ENCODE results near the gene KCNQ2.
"Not testable (repeated sequence)": the region's sequence is repeated elsewhere in the genome, so short reads cannot be mapped to it uniquely, and the experiment has no call there.

KCNQ2 gene

DNA sequence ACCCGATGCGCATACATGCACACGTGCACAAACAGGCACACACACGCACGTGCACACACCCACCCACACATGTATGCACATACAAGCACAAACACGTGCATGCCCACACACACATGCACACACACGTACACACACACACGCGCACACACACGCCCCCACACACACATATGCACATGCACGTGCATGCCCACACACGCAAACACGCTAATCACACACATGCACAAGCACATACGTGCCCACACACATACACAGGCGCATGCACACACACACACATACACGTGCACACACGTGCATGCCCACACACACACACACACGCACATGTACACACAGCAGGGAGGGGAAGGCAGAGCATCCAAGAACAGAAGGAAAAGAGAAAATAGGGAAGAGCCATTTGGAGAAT is 84.5 kb downstream of the KCNQ2 start:
- DNase-seq: no peak

GRCh38 chr20:63387393-63387792 is 85.1 kb downstream of the KCNQ2 start:
- no peak for DNase-seq

DNA sequence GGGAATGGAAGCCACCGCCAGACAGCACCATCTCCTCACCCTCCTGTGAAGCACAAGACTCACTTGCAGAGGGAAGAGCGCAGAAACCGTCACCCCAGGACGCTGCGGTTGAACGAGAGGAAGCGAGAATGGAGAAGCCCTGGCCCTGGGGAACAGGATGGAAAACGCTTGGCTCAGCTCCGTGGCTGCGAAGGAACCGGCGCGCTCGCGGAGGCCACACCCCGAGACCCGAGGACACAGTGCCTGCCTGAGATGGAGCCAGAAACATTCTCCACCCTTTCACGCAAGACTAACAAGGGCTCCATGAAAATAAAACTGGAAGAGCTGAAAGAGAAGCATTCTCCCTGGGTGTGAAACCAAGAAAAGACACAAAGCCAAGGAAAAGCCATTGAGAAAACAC is 86.0 kb downstream of the KCNQ2 start:
- DNase-seq: no peak

GRCh38 chr20:63385819-63386218 is 86.6 kb downstream of the KCNQ2 start:
- no peak for DNase-seq

DNA sequence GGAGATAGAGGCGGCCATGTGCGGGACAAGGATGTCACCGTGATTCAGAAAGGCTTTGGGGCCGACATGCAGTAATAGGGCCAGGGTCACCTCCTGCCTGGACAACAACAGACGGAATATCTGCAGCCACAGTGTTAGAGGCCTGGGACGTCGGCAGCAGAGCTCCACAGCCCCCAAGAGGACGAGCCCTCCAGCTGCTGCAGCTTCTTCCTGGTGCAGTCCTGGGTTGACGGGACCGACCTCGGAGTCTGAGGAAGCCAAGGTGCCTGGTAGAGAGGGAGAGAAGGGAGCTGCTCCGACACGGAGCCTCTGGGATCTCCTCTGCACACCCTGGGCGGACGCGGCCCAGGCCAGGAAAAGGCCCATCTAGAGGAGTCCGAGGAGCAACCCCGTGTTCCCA is 88.1 kb downstream of the KCNQ2 start:
- DNase-seq: no peak

DNA sequence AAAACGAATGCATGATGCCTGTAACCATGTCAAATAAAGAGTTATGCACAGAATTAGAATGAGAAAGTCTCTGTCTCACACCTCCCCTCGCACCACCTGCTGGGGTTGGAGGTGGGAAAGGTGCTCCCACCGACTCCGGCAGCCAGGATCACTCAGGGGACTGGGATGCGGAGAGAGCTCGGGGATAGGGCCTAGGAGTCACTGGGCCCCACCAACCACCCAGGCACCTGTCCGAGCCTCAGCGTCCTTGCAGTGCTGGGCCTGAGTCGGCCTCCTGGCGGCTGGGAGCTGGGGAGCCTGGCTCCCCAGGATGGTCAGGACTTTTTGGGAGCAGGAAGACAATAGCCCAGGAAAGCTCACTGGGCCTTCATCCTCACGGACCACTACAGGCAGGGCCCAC is 88.9 kb downstream of the KCNQ2 start:
- no peak for DNase-seq

DNA sequence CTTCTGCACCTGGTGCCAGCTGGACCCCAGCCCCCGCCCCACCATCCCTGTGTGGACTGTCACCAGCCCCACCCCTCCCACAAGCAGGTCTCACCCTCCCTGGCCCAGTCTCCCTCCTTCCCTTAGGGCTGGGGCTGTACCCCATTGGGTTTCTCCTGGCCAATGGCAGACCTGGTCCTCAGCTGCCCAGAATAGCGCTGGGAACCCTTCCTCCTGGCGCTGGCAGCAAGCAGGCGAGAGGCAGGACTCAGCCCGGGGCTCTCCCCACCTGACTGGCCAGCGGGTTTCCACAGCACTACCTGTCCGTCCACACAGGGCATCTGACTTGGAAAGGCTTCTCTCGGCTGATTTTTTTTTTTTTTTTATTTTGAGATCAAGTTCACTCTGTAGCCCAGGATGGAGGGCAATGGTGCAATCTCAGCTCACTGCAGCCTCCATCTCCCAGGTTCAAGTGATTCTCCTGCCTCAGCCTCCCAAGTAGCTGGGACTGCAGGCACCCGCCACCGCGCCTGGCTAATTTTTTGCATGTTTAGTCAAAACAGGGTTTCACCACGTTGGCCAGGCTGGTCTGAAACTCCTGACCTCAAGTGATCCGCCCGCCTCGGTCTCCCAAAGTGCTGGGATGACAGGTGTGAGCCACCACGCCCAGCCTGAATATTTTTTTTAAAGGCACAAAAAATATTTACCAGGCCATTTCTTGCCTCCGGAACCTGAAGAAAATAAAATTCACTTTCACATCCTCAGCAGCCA is 89.7 kb downstream of the KCNQ2 start:
- no peak for DNase-seq

DNA sequence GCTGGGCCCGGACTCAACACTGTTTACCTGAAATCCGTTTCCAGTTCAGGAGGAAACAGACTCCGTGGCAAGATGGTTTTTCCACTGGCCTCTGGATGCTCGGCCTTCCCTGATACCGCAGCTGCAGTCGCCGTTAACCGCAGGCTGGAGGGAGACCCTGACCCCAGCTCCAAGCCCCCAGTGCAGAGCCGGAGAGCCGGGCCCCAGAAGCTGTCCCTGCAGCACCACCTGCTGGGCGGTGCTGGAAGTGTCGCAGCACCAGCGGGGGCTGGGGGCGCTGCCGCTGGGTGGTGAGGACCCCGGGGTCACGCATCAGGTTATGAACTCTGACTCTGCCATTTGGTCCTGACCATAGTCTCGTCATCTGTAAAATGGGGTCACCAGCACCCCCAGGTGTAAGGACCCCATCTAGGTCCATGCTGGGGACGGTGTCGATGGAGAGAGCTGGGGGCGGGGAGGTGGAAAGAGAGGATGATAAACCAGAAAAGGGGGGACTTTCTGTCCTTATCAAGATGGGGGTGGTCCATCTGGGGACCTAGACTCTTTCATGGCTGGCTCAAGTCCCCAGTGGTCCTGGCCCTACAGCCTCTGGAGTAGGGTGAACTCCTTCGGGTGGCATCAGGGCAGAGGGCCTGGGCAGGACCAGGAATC is 90.5 kb downstream of the KCNQ2 start:
- DNase-seq: peak in 5 of 56 donors; percentile 8 to 34 (median 18)

- DNase-seq: no peak
Measured at GRCh38 chr20:63380346-63380870, 92.0 kb downstream of the KCNQ2 start.

DNA sequence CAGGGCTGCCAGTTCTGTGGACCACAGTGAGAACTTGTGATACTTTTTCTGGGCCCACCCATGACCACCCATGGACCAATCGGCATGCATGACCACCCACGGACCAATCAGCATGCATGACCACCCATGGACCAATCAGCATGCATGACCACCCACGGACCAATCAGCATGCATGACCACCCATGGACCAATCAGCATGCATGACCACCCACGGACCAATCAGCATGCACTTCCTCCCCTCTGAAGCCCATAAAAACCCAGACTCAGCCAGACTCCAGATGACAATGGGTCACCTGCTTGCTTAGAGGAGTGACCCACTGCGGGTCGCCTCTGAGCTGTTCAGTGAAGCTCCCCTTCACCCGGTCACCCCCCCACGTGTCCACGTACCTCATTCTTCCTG is 92.6 kb downstream of the KCNQ2 start:
- DNase-seq: not testable (repeated sequence)

GRCh38 chr20:63379296-63379695 is 93.2 kb downstream of the KCNQ2 start:
- DNase-seq: no peak

DNA sequence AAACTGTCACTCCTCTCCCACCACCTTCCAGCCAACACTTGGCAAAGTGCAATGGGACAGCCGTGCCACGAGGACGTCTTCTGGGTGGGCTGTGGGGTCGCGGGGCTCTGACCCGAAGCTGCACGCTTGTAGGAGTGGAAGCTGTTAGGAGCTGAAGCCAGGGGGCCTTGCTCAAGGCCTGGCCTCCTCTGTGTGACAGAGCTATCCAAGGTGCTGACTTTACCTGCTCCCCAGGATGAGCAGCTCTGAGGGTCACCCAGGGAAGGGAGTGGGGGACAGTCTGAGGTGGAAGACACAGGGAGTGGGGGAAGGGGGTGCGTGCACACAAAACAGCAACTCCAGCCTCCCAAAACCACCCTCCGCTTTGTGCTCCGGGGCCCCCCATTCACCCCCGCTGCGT is 93.8 kb downstream of the KCNQ2 start:
- no peak for DNase-seq

DNA sequence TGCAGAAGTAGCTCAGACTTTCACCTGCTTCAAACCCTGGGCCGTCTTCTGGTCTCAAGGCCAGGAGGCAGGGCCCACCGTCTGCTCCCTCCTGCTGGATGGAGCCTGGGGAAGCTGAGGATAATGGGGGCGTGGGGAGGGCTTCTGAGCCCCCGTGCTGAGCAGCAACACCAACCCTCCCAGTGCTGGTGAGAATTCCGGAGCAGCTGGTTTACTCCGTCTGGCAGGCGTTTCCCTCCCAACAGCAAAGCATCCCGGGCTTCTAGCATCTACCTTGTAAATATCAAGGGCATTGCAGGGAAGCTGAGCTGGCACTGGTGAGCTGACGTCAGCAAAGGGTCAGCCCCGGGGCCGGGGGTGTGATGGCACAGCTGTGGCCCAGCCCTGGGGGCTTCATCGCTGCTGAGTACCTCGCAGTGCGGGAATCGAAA is 94.5 kb downstream of the KCNQ2 start:
- DNase-seq: peak in 1 of 56 donors; percentile 31

GRCh38 chr20:63377256-63377941 is 95.1 kb downstream of the KCNQ2 start:
- DNase-seq: peak in 1 of 56 donors; percentile 29

DNA sequence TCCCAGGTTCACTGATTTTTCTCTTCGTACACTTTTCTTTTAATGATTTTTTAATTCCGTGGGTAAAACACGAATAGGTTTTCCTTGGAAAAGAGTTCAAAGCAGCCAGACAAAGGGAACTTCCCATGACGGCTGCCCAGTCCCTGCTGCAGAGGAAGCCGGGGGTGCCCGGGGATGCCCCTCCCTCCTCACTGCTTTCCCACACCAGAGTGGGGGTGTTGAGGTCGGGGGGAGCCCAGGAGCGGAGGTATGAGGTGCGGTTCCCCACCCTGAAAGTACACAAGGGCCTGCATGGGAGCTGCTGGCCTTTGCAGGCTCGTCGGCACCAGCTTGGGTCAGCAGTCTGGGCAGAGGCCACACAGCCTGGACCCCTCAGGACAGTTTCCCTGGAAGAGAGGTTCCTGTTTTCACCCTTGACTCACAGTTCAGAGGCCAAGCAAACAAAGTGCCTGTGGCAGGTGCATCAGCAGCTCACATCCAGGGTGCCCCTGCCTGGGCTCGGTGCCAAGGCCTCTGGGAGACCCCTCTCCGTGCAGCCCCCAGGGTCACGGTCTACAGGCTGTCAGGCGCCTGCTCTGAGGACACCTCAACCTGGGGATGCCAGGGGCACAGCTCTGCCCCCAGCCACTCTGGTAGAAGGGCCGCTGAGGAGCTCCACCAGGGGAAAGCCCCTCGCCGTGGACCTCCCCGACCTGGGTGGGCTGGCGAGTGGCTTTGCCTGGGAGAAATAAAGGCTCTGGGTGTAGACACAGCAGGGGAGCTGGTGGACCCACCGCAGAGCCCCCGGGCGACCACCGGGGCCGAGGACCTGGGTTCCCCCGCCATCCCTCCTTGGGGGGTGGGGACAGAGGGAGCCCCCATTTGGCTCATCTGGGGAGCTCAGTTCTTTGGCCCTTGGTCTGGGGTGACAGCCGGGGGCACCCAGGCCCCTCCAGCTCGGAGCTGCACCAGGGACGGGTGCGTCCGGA is 95.9 kb downstream of the KCNQ2 start:
- no peak for DNase-seq

DNA sequence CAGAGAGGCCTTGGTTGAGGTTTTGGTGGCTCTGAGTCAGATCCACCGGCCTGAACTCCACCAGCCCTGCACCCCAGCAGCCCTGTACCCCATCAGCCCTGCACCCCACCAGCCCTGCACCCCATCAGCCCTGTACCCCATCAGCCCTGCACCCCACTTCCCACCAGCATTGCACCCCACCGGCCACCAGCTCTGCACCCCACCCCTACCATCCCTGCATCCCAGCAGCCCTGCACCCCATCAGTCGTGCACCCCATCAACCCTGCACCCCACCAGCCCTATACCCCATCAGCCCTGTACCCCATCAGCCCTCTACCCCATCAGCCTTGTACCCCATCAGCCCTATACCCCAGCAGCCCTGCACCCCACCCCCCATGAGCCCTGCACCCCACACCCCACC is 97.0 kb downstream of the KCNQ2 start:
- no peak for DNase-seq

DNA sequence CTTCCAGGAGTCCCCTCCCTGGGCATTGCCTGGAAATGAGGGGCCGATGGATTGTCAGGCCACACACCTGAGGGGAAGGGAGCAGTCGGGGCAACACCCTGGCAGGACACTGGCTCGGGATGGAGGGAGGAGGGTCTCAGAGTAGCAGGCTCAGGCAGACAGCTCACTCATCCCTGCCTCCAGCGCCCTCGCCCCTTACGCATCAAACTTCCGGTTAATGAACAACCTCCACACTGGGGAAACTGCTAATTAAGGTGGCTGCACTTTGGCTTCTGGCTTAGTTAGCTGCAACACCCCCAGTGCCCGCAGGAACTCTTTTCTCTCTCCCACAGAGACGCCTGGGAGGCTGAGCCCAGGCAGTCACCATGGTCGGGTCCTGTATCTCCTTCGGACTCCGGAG is 98.0 kb downstream of the KCNQ2 start:
- no peak for DNase-seq

DNA sequence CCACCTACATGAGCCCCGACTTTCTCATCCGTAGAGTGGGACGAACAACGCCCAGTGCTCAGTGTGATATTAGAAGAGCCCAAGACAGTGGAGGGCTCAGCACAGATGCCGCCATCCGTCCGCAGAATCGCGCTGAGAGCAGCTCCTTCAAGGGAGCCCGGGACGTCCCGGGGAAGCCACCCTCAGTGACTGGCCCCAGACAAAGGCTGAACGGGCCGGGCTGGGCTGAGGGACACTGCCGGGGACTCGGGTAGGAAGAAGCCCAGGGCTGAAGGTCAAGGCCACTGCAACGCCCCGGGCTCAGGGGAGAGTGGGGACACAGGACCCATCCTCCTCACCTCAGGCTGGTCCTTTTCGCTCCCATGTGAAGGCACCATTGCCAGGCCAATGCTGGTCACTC is 98.5 kb downstream of the KCNQ2 start:
- no peak for DNase-seq

- DNase-seq: no peak
Measured at GRCh38 chr20:63372971-63373885, 99.2 kb downstream of the KCNQ2 start.

DNA sequence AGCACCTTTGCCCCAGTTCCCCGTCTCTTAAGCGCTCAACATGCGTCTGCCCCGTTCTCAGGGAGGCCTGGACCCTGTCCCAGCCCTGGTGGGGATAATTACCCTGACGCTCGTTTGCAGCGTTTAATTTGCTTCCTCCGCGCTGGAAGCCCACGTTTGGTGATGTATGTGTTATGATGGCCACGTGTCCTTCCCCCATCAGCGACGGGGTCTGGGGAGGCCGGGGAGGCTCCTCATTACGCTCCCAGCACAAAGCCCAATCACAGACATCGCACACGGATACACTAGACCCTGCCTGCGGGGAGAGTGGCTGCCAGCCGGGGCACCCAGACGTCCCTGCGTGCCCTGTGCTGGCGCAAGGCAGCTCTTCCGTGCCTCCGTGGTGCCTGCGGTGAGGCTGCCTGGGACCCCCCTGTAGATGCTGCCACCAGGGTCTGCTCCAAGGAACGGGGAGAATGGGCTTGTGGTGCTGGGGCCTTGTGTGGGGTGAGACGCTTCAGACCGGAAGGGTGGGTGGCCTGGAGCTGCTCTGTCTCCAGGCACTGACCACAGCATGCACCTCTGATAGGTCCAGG is 101.1 kb downstream of the KCNQ2 start:
- peak in 8 of 56 donors; percentile 22 to 72 (median 41) for DNase-seq

All from amygdala (tissue), 56 donors.